HepG2 (cell line): ENCODE measurements around the gene CPZ. TPM values are rescaled to one million over a fixed set of nuclear protein-coding genes. Genes with fewer than 3 reads are reported as not detected.

Experiments
- AFF4 ChIP-seq: sonication (generic); formaldehyde crosslinking; IDR thresholded peaks from 2 replicates; pipeline ENCODE4 v1.4.0; 2020; ENCODE audit warnings: missing genetic modification reagents
- FOXK1 ChIP-seq: sonication (generic); formaldehyde crosslinking; IDR thresholded peaks from 2 replicates; pipeline ENCODE4 v1.4.0; 2020; ENCODE audit warnings: low read depth, missing genetic modification reagents, borderline replicate concordance
- KDM1A ChIP-seq: IDR thresholded peaks from 2 replicates; pipeline ENCODE4 v1.6.1; 2016; ENCODE audit warnings: missing compliant biosample characterization
- MZF1 ChIP-seq: sonication (generic); formaldehyde crosslinking; IDR thresholded peaks from 2 replicates; pipeline ENCODE4 v1.8.1; 2023; ENCODE audit warnings: mild to moderate bottlenecking, missing genetic modification reagents, borderline replicate concordance
- NCOR1 ChIP-seq: fragments of 200-600 bp; sonication (generic); IDR thresholded peaks from 2 replicates; pipeline ENCODE4 v1.7.0; 2017; ENCODE audit warnings: antibody characterized with exemption, low read length, borderline replicate concordance
- NONO ChIP-seq, 2 experiments: fragments of 450-650 bp in 1 of 2; sonication (generic) in 1 of 2; formaldehyde crosslinking in 1 of 2; IDR thresholded peaks in 1 of 2; conservative IDR thresholded peaks in 1 of 2; 2 replicates each; pipeline versions ENCODE4 v1.6.1 to v1.8.0; 2017 to 2022; ENCODE audit warnings: mild to moderate bottlenecking in 1 of 2, missing genetic modification reagents in 1 of 2, moderate library complexity in 1 of 2
- NR2C2 ChIP-seq: sonication (generic); formaldehyde crosslinking; IDR thresholded peaks from 2 replicates; pipeline ENCODE4 v1.4.0; 2020; ENCODE audit warnings: missing genetic modification reagents, mild to moderate bottlenecking, moderate library complexity, borderline replicate concordance
- PREB ChIP-seq: sonication (generic); formaldehyde crosslinking; IDR thresholded peaks from 2 replicates; pipeline ENCODE4 v1.4.0; 2020; ENCODE audit warnings: missing genetic modification reagents
- ZMAT5 ChIP-seq: sonication (generic); formaldehyde crosslinking; IDR thresholded peaks from 2 replicates; pipeline ENCODE4 v1.5.0; 2020; ENCODE audit warnings: mild to moderate bottlenecking, low read depth, missing genetic modification reagents, borderline replicate concordance
- ZNF329 ChIP-seq: sonication (generic); formaldehyde crosslinking; IDR thresholded peaks from 2 replicates; pipeline ENCODE4 v1.9.0; 2021; ENCODE audit warnings: low read depth, mild to moderate bottlenecking, missing genetic modification reagents
- ZNF800 ChIP-seq: sonication (generic); formaldehyde crosslinking; IDR thresholded peaks from 2 replicates; pipeline ENCODE4 v1.4.0; 2020; ENCODE audit warnings: missing genetic modification reagents
- polyA plus RNA-seq, 8 experiments: library from polyadenylated mRNA; depleted of rRNA in 3 of 8; stranded (reverse) in 7 of 8; unstranded in 1 of 8; fragments of >200 nt; fragmentation: Illumina TruSeq in 4 of 8; extraction: Trizol in 4 of 8; gene quantifications; 2 replicates each; pipeline versions ENCODE4 v1.2.1 to v1.2.3, GENCODE V29; 2011 to 2016; ENCODE audit warnings: low read depth in 4 of 8, missing spikeins in 1 of 8, mixed read lengths in 1 of 8; ENCODE audit not compliant: insufficient read depth in 1 of 8
- total RNA-seq, 5 experiments: library from RNA; depleted of rRNA; stranded (reverse); fragments of >200 nt; fragmentation: Illumina TruSeq; extraction: Trizol; gene quantifications; 2 replicates each; pipeline ENCODE4 v1.2.3, GENCODE V29; 2016; ENCODE audit warnings: low read depth in 1 of 5

CPZ gene
- total and polyA plus RNA-seq, 2 of the 13 experiments (the other 11 are each of a cell fraction or from before 2014, with no cell fraction given), result 0.58 to 0.61 TPM

GRCh38 chr4:8577046-8577445 is 15.5 kb upstream of the CPZ start (continued):
- TF ChIP-seq ZMAT5 (no peak), KDM1A (no peak), NCOR1 (no peak), AFF4 (CRISPR knock-in tag) (no peak), NR2C2 (no peak), PREB (CRISPR knock-in tag) (no peak), ZNF329 (CRISPR knock-in tag) (no peak), ZNF800 (CRISPR knock-in tag) (no peak), MZF1 (CRISPR knock-in tag) (no peak), NONO (IDR thresholded peaks at IDR 0.05) (no peak), NONO (CRISPR knock-in tag; conservative IDR thresholded peaks at IDR 0.05) (no peak), FOXK1 (CRISPR knock-in tag) (no peak)
- TF ChIP-seq, all 625 proteins: peak for 0
